Body of pancreas (tissue), 4 donors: ENCODE results near the gene SS18L1.

Experiments
- POLR2A ChIP-seq, 3 donors: fragments of 450-650 bp; IDR thresholded peaks; one replicate each; pipeline ENCODE4 v1.6.1; 2016; ENCODE audit warnings: antibody characterized with exemption in 3 of 3, mild to moderate bottlenecking in 2 of 3
- TF ChIP-seq, protein P1 (sequence below), 7 experiments: fragments of 450-650 bp in 4 of 7; fragments of 200-600 bp in 3 of 7; sonication (generic) in 3 of 7; IDR thresholded peaks; one replicate each; pipeline ENCODE4 v1.5.1; 2016 to 2019; ENCODE audit warnings: antibody characterized with exemption in 7 of 7

- no peak for TF ChIP-seq POLR2A (IDR thresholded peaks at IDR 0.05)
- TF ChIP-seq, protein P1, sequence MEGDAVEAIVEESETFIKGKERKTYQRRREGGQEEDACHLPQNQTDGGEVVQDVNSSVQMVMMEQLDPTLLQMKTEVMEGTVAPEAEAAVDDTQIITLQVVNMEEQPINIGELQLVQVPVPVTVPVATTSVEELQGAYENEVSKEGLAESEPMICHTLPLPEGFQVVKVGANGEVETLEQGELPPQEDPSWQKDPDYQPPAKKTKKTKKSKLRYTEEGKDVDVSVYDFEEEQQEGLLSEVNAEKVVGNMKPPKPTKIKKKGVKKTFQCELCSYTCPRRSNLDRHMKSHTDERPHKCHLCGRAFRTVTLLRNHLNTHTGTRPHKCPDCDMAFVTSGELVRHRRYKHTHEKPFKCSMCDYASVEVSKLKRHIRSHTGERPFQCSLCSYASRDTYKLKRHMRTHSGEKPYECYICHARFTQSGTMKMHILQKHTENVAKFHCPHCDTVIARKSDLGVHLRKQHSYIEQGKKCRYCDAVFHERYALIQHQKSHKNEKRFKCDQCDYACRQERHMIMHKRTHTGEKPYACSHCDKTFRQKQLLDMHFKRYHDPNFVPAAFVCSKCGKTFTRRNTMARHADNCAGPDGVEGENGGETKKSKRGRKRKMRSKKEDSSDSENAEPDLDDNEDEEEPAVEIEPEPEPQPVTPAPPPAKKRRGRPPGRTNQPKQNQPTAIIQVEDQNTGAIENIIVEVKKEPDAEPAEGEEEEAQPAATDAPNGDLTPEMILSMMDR (IDR thresholded peaks at IDR 0.05): no peak
These were observed 29.1 kb downstream of the SS18L1 start for GRCh38 chr20:62172666-62173065.
